Measurements from ENCODE around the gene CCDC27.

The CCDC27 gene

GRCh38 chr1:3752400-3752945, at the start of gene CCDC27:
TSS of gene CCDC27 (plus strand) at chr1:3752450. CDS start at chr1:3752482, 32 bp downstream.
- FAIRE-seq, result no peak
- DNase-seq (ENCODE audit: insufficient read length, low spot score), result no peak

GRCh38 chr1:3702528-3702927, 49.7 kb upstream of the CCDC27 start:
- FAIRE-seq (no peak), DNase-seq (ENCODE audit: insufficient read length, low spot score) (no peak)

GRCh38 chr1:3702990-3703728, 49.1 kb upstream of the CCDC27 start:
- FAIRE-seq, result no peak
- no peak for DNase-seq (ENCODE audit: insufficient read length, low spot score)

- DNase-seq (ENCODE audit: insufficient read length, low spot score), result no peak
- no peak for FAIRE-seq
Measured at GRCh38 chr1:3703786-3704371, 48.4 kb upstream of the CCDC27 start.

GRCh38 chr1:3705341-3705950, 46.8 kb upstream of the CCDC27 start:
- FAIRE-seq (no peak), DNase-seq (ENCODE audit: insufficient read length, low spot score) (no peak)

- FAIRE-seq (no peak), DNase-seq (ENCODE audit: insufficient read length, low spot score) (no peak)
Measured at GRCh38 chr1:3706651-3707297, 45.5 kb upstream of the CCDC27 start.

- FAIRE-seq (no peak), DNase-seq (ENCODE audit: insufficient read length, low spot score) (no peak)
Measured at GRCh38 chr1:3707298-3707938, 44.8 kb upstream of the CCDC27 start.

- DNase-seq (ENCODE audit: insufficient read length, low spot score), result no peak
Measured at GRCh38 chr1:3707939-3708328, 44.3 kb upstream of the CCDC27 start.

GRCh38 chr1:3708791-3709190, 43.5 kb upstream of the CCDC27 start:
- DNase-seq (ENCODE audit: insufficient read length, low spot score) (no peak), FAIRE-seq (no peak)

More at GRCh38 chr1:3707939-3708328, 44.3 kb upstream of the CCDC27 start:
- FAIRE-seq, result no peak

GRCh38 chr1:3710251-3710650, 42.0 kb upstream of the CCDC27 start:
- DNase-seq (ENCODE audit: insufficient read length, low spot score), result no peak
- no peak for FAIRE-seq

- FAIRE-seq (no peak), DNase-seq (ENCODE audit: insufficient read length, low spot score) (no peak)
Measured at GRCh38 chr1:3711381-3711779, 40.9 kb upstream of the CCDC27 start.

- FAIRE-seq (no peak), DNase-seq (ENCODE audit: insufficient read length, low spot score) (no peak)
Measured at GRCh38 chr1:3711780-3712451, 40.3 kb upstream of the CCDC27 start.

- FAIRE-seq, result no peak
- no peak for DNase-seq (ENCODE audit: insufficient read length, low spot score)
Measured at GRCh38 chr1:3712573-3713535, 39.4 kb upstream of the CCDC27 start.

- DNase-seq (ENCODE audit: insufficient read length, low spot score), result no peak
- FAIRE-seq, result no peak
Measured at GRCh38 chr1:3713840-3714239, 38.4 kb upstream of the CCDC27 start.

GRCh38 chr1:3714284-3714741, 37.9 kb upstream of the CCDC27 start:
- FAIRE-seq (no peak), DNase-seq (ENCODE audit: insufficient read length, low spot score) (no peak)

- FAIRE-seq, result no peak
- DNase-seq (ENCODE audit: insufficient read length, low spot score), result no peak
Measured at GRCh38 chr1:3714814-3715213, 37.4 kb upstream of the CCDC27 start.

GRCh38 chr1:3716351-3716750, 35.9 kb upstream of the CCDC27 start:
- DNase-seq (ENCODE audit: insufficient read length, low spot score) (no peak), FAIRE-seq (no peak)

- no peak for FAIRE-seq
- DNase-seq (ENCODE audit: insufficient read length, low spot score), result no peak
Measured at GRCh38 chr1:3717041-3717714, 35.1 kb upstream of the CCDC27 start.
